Spinal cord (tissue), 4 donors: Measurements from ENCODE around the gene TMEM183A. TPM values are rescaled to one million over a fixed set of nuclear protein-coding genes. Genes with fewer than 3 reads are reported as not detected.

Experiments used
- polyA plus RNA-seq, 2 donors: library from polyadenylated mRNA; unstranded; fragments of 120-200 nt; gene quantifications; one replicate each; pipeline ENCODE4 v1.2.1, GENCODE V29; 2013; ENCODE audit not compliant: insufficient read length in 2 of 2
- total RNA-seq, 2 donors: library from RNA; depleted of rRNA in 1 of 2; stranded (reverse); fragments of 120-200 nt in 1 of 2; fragments of >200 nt in 1 of 2; gene quantifications; one replicate each; pipeline versions ENCODE4 v1.2.3 to v1.2.4, GENCODE V29; 2013 to 2014

The TMEM183A gene
- total and polyA plus RNA-seq, 4 donors: 76.6 to 90.5 (median 81.0) TPM

Other genes with a start within 250 kb of the TMEM183A start
- 100 to 1,000 TPM in 1 of 2 donors, 10 to 100 TPM in 1; 82.3 to 114 TPM for gene KDM5B, start 199.0 kb upstream of the TMEM183A start, total RNA-seq
- 10 to 100 TPM; 60.2 to 65.9 TPM for gene KDM5B, start 199.0 kb upstream of the TMEM183A start, polyA plus RNA-seq
- gene PCAT6, start 196.4 kb upstream of the TMEM183A start, total RNA-seq: under 1 TPM in 1 of 2 donors, not detected in 1; 0.88 TPM
- gene PCAT6, start 196.4 kb upstream of the TMEM183A start, polyA plus RNA-seq: 1 to 10 TPM; 5.9 to 6.9 TPM
- gene RABIF, start 118.2 kb upstream of the TMEM183A start, total RNA-seq: 10 to 100 TPM; 10.2 to 13.9 TPM
- 10 to 100 TPM; 18.6 to 20.8 TPM for gene RABIF, start 118.2 kb upstream of the TMEM183A start, polyA plus RNA-seq
- 10 to 100 TPM; 32.9 to 38.8 TPM for gene KLHL12, start 80.1 kb upstream of the TMEM183A start, total RNA-seq
- 10 to 100 TPM; 32.3 to 35.8 TPM for gene KLHL12, start 80.1 kb upstream of the TMEM183A start, polyA plus RNA-seq
- 100 to 1,000 TPM in 1 of 2 donors, 10 to 100 TPM in 1; 84.1 to 114 TPM for gene ADIPOR1, start 49.1 kb upstream of the TMEM183A start, total RNA-seq
- gene ADIPOR1, start 49.1 kb upstream of the TMEM183A start, polyA plus RNA-seq: 10 to 100 TPM; 74.8 to 83.9 TPM
- gene CYB5R1, start 40.1 kb upstream of the TMEM183A start, total RNA-seq: 10 to 100 TPM; 41.6 to 59.6 TPM
- 10 to 100 TPM; 42.1 to 49.1 TPM for gene CYB5R1, start 40.1 kb upstream of the TMEM183A start, polyA plus RNA-seq
- gene PPFIA4, start 19.1 kb downstream of the TMEM183A start, total RNA-seq: 10 to 100 TPM; 11.5 to 18.9 TPM
- gene PPFIA4, start 19.1 kb downstream of the TMEM183A start, polyA plus RNA-seq: 10 to 100 TPM; 39.4 to 51.0 TPM
- under 1 TPM in 1 of 2 donors, not detected in 1; 0.11 TPM for gene MYOG, start 78.6 kb downstream of the TMEM183A start, total RNA-seq
- under 1 TPM; 0.29 to 0.69 TPM for gene MYOG, start 78.6 kb downstream of the TMEM183A start, polyA plus RNA-seq
- gene ADORA1, start 120.4 kb downstream of the TMEM183A start, total RNA-seq: 10 to 100 TPM in 1 of 2 donors, 1 to 10 TPM in 1; 3.1 to 11.7 TPM
- gene ADORA1, start 120.4 kb downstream of the TMEM183A start, polyA plus RNA-seq: 10 to 100 TPM; 28.8 to 29.7 TPM
- under 1 TPM in 1 of 2 donors, not detected in 1; 0.06 TPM for gene MYBPH, start 168.5 kb downstream of the TMEM183A start, total RNA-seq
- under 1 TPM; 0.24 to 0.35 TPM for gene MYBPH, start 168.5 kb downstream of the TMEM183A start, polyA plus RNA-seq
- gene CHI3L1, start 179.3 kb downstream of the TMEM183A start, total RNA-seq: 10 to 100 TPM in 1 of 2 donors, 1 to 10 TPM in 1; 1.1 to 14.2 TPM
- gene CHI3L1, start 179.3 kb downstream of the TMEM183A start, polyA plus RNA-seq: 1 to 10 TPM; 1.7 to 2.0 TPM
- gene CHIT1, start 222.3 kb downstream of the TMEM183A start, total RNA-seq: under 1 TPM; 0.55 to 0.79 TPM
- gene CHIT1, start 222.3 kb downstream of the TMEM183A start, polyA plus RNA-seq: 1 to 10 TPM in 1 of 2 donors, under 1 TPM in 1; 0.69 to 3.3 TPM